Transverse colon (tissue), 4 donors: ENCODE results near the gene CFHR1. TPM values are rescaled to one million over a fixed set of nuclear protein-coding genes. Genes with fewer than 3 reads are reported as not detected.

ENCODE experiments used
- DNase-seq: peaks from one replicate; pipeline ENCODE4 v3.0.0-alpha.2; 2019
- H3K27ac ChIP-seq, 4 donors: fragments of 200-600 bp; sonication (generic); 2 replicates each; pipeline ENCODE4 v1.5.1; 2016 to 2018; ENCODE audit warnings: inconsistent platforms in 4 of 4
- H3K27me3 ChIP-seq: fragments of 200-600 bp; sonication (generic); 2 replicates; pipeline ENCODE4 v1.5.1; 2017; ENCODE audit warnings: inconsistent platforms
- H3K36me3 ChIP-seq, 4 donors: fragments of 200-600 bp; sonication (generic); 2 replicates each; pipeline ENCODE4 v1.5.1; 2017 to 2019; ENCODE audit warnings: inconsistent platforms in 4 of 4
- H3K4me1 ChIP-seq, 4 donors: fragments of 200-600 bp; sonication (generic); 2 replicates each; pipeline ENCODE4 v1.5.1; 2017 to 2020; ENCODE audit warnings: inconsistent platforms in 4 of 4
- H3K4me3 ChIP-seq, 4 donors: fragments of 200-600 bp; sonication (generic); 1 replicate in 1 of 4; 2 replicates in 3 of 4; pipeline versions ENCODE4 v1.5.1 to v1.6.1; 2017 to 2019; ENCODE audit warnings: inconsistent platforms in 4 of 4
- H3K9me3 ChIP-seq, 2 donors: fragments of 200-600 bp; sonication (generic); 2 replicates each; pipeline ENCODE4 v1.5.1; 2017 to 2019; ENCODE audit warnings: inconsistent platforms in 2 of 2
- CTCF ChIP-seq, 5 experiments: fragments of 200-600 bp in 3 of 5; fragments of 450-650 bp in 2 of 5; sonication (generic) in 3 of 5; IDR thresholded peaks; 1 replicate in 2 of 5; 2 replicates in 3 of 5; pipeline ENCODE4 v1.5.1; 2016 to 2017; ENCODE audit warnings: antibody characterized with exemption in 5 of 5, inconsistent platforms in 3 of 5, mild to moderate bottlenecking in 2 of 5, moderate library complexity in 1 of 5
- EP300 ChIP-seq: sonication (generic); formaldehyde crosslinking; IDR thresholded peaks from one replicate; pipeline ENCODE4 v1.6.1; 2017; ENCODE audit warnings: antibody characterized with exemption, low read depth
- POLR2A ChIP-seq: fragments of 450-650 bp; IDR thresholded peaks from one replicate; pipeline ENCODE4 v1.6.1; 2016; ENCODE audit warnings: antibody characterized with exemption, mild to moderate bottlenecking, moderate library complexity
- POLR2AphosphoS5 ChIP-seq, 3 donors: sonication (generic); formaldehyde crosslinking; IDR thresholded peaks; one replicate each; pipeline ENCODE4 v1.6.1; 2016; ENCODE audit warnings: antibody characterized with exemption in 3 of 3
- WGBS, 2 donors: methylation state at CpG; one replicate each; pipeline ENCODE4 v1.1.5; 2018; ENCODE audit warnings: low coverage in 1 of 2; 5-methylcytosine and 5-hydroxymethylcytosine counted together
- in situ Hi-C, 4 donors: fragments of 200-750 bp; cut with MboI; loops; one replicate each; pipeline versions ENCODE4 v1.15.0 to v1.15.1; 2017; ENCODE audit warnings: low sequenced_read_pairs in 3 of 4, low pct_ligation_motif_present in 1 of 4, low pct_unique_long_range_greater_than_20kb in 1 of 4
- intact Hi-C: fragments of 100-400 bp; cut with DNase I; formaldehyde crosslinking; loops from one replicate; pipeline ENCODE4 v1.15.1; 2023; ENCODE audit warnings: low total_unique reads
- total RNA-seq, 4 donors: library from RNA; depleted of rRNA; stranded (reverse); fragments of >200 nt; gene quantifications; one replicate each; pipeline ENCODE4 v1.1.0, GENCODE V29; 2016

CFHR1 gene
- total RNA-seq, 4 donors from 2014 or later, result not detected

- 81 to 95% methylated on average over 4 of the region's 4 CpGs for WGBS, 2 donors
- TF ChIP-seq EP300 (no peak), POLR2AphosphoS5 (IDR thresholded peaks at IDR 0.05) (no peak), CTCF (IDR thresholded peaks at IDR 0.05) (no peak), POLR2A (no peak)
- H3K27me3 ChIP-seq, result no peaks in the 10 kb centered on the region
- no peak overlapping the region for H3K27ac ChIP-seq
- in situ Hi-C loops (no loop called here), intact Hi-C loops (no loop called here)
- H3K36me3 ChIP-seq, result no peaks in the 10 kb centered on the region
- H3K9me3 ChIP-seq, result no peaks in the 10 kb centered on the region
- no peak for DNase-seq
- no peaks in the 10 kb centered on the region for H3K4me1 ChIP-seq
- H3K4me3 ChIP-seq, result no peak overlapping the region
Measured at GRCh38 chr1:196873385-196873784, 53.9 kb downstream of the CFHR1 start.

- no peaks in the 10 kb centered on the region for H3K4me1 ChIP-seq
- intact Hi-C loops (no loop called here), in situ Hi-C loops (no loop called here)
- no peaks in the 10 kb centered on the region for H3K27me3 ChIP-seq
- WGBS, 2 donors, result 87 to 100% methylated on average over 1 to 3 of the region's 3 CpGs
- no peak overlapping the region for H3K4me3 ChIP-seq
- no peaks in the 10 kb centered on the region for H3K36me3 ChIP-seq
- no peak for DNase-seq
- TF ChIP-seq POLR2AphosphoS5 (IDR thresholded peaks at IDR 0.05), result no peak
- TF ChIP-seq POLR2A, result no peak
- H3K27ac ChIP-seq, result no peak overlapping the region
- no peaks in the 10 kb centered on the region for H3K9me3 ChIP-seq
Measured at GRCh38 chr1:196875935-196876334, 56.4 kb downstream of the CFHR1 start.

- in situ Hi-C loops, result no loop called here
- H3K36me3 ChIP-seq, result no peaks in the 10 kb centered on the region
- DNase-seq, result no peak
- H3K27me3 ChIP-seq, result no peaks in the 10 kb centered on the region
- intact Hi-C loops, result no loop called here
- TF ChIP-seq EP300 (no peak), POLR2AphosphoS5 (IDR thresholded peaks at IDR 0.05) (no peak), POLR2A (no peak), CTCF (IDR thresholded peaks at IDR 0.05) (no peak)
- H3K9me3 ChIP-seq, result no peaks in the 10 kb centered on the region
- 38 to 40% methylated on average over 1 to 29 of the region's 29 CpGs for WGBS, 2 donors
- H3K27ac ChIP-seq, result no peak overlapping the region
- no peak overlapping the region for H3K4me3 ChIP-seq
- H3K4me1 ChIP-seq, result no peaks in the 10 kb centered on the region
Measured at GRCh38 chr1:196877964-196878363, 58.4 kb downstream of the CFHR1 start.

Other genes starting within 250 kb of the CFHR1 start
- 1 to 10 TPM in 1 of 4 donors, under 1 TPM in 2, not detected in 1; 0.80 to 1.7 (median 0.96) TPM for gene KCNT2, start 211.3 kb upstream of the CFHR1 start, total RNA-seq
- 10 to 100 TPM in 3 of 4 donors, 1 to 10 TPM in 1; 5.2 to 92.3 (median 23.6) TPM for gene CFH, start 167.7 kb upstream of the CFHR1 start, total RNA-seq
- gene CFHR3, start 44.9 kb upstream of the CFHR1 start, total RNA-seq, result under 1 TPM in 2 of 4 donors, not detected in 2; 0.32 to 0.55 TPM
- gene CFHR4, start 68.3 kb downstream of the CFHR1 start, total RNA-seq, result not detected
- gene CFHR2, start 124.0 kb downstream of the CFHR1 start, total RNA-seq, result not detected
- gene CFHR5, start 157.8 kb downstream of the CFHR1 start, total RNA-seq, result not detected
- gene F13B, start 247.5 kb downstream of the CFHR1 start, total RNA-seq, result not detected